ENCODE data around the gene NCOA7. TPM values are rescaled to one million over a fixed set of nuclear protein-coding genes. Genes with fewer than 3 reads are reported as not detected.
"Not testable (repeated sequence)": the region's sequence is repeated elsewhere in the genome, so short reads cannot be mapped to it uniquely, and the experiment has no call there.

NCOA7 gene
- total RNA-seq, 2 donors from 2014 or later: 26.5 to 30.0 TPM

DNA sequence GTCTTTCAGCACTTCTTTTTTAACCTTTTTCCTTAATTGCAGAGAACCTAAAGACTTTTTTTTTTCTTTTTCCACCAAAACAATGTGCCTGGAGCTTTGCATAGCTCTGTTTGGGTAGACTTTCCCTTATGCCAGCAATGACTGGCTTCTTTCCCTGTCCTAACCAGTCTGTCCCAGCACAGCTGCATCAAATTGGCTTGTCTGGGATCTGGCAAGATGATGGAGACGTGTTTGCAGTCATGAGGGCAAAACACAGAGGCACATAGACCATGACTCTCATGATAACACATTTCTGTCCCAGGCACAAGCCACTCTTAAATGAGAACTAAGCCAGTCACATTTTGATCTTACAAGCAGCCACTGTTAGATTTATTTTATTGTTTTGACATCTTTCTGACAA is 24.8 kb upstream of the NCOA7 start:
- TF ChIP-seq POLR2A (IDR thresholded peaks at IDR 0.05): no peak
- TF ChIP-seq, protein P1, sequence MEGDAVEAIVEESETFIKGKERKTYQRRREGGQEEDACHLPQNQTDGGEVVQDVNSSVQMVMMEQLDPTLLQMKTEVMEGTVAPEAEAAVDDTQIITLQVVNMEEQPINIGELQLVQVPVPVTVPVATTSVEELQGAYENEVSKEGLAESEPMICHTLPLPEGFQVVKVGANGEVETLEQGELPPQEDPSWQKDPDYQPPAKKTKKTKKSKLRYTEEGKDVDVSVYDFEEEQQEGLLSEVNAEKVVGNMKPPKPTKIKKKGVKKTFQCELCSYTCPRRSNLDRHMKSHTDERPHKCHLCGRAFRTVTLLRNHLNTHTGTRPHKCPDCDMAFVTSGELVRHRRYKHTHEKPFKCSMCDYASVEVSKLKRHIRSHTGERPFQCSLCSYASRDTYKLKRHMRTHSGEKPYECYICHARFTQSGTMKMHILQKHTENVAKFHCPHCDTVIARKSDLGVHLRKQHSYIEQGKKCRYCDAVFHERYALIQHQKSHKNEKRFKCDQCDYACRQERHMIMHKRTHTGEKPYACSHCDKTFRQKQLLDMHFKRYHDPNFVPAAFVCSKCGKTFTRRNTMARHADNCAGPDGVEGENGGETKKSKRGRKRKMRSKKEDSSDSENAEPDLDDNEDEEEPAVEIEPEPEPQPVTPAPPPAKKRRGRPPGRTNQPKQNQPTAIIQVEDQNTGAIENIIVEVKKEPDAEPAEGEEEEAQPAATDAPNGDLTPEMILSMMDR (IDR thresholded peaks at IDR 0.05): no peak
- 75 to 79% methylated on average over 1 of the region's 1 CpG for whole genome bisulfite sequencing, 2 donors
- ATAC-seq (no peak), DNase-seq (no peak)
- Histone ChIP-seq H3K36me3 (replicated peaks in 1 of 2; ENCODE audit: insufficient read depth in 1 of 2, low read depth in 2 of 2) (no peaks in the 10 kb centered on the region), H3K4me3 (no peak overlapping the region), H3K4me1 (no peaks in the 10 kb centered on the region), H3K27me3 (no peaks in the 10 kb centered on the region), H3K9me3 (no peaks in the 10 kb centered on the region), H3K27ac (no peak overlapping the region)
- intact Hi-C loops (cut with DNase I): loop anchor here (5.0 kb wide), 1 partner anchor 454 kb away; no protein-coding TSS in a partner anchor

DNA sequence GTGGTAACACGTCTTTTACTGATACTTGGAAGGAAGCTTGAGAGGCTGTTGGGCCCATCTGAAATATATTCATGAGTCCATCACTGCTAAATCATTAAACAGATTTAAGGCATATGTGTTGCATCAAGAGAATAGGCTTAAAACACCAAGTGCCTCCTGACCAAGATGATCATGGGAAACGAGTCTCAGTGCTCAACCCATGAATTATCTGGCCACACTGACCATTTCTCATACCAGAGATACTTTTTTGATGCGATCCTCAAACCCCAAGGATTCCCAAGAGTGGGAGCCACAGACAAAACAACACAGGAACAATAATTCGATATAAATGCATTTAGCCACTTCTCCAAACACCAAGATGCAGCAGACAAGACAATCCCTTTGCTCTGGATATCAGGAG is 24.1 kb upstream of the NCOA7 start:
- Histone ChIP-seq H3K9me3 (no peaks in the 10 kb centered on the region), H3K36me3 (replicated peaks in 1 of 2; ENCODE audit: insufficient read depth in 1 of 2, low read depth in 2 of 2) (no peaks in the 10 kb centered on the region), H3K27me3 (no peaks in the 10 kb centered on the region), H3K4me3 (no peak overlapping the region), H3K27ac (no peak overlapping the region), H3K4me1 (no peaks in the 10 kb centered on the region)
- intact Hi-C loops (cut with DNase I): loop anchor here (5.0 kb wide), 1 partner anchor 454 kb away; no protein-coding TSS in a partner anchor
- DNase-seq (no peak), ATAC-seq (no peak)
- WGBS, 2 donors: 74% methylated on average over 4 of the region's 4 CpGs
- TF ChIP-seq, protein P1 (IDR thresholded peaks at IDR 0.05): no peak
- TF ChIP-seq POLR2A (IDR thresholded peaks at IDR 0.05): no peak

DNA sequence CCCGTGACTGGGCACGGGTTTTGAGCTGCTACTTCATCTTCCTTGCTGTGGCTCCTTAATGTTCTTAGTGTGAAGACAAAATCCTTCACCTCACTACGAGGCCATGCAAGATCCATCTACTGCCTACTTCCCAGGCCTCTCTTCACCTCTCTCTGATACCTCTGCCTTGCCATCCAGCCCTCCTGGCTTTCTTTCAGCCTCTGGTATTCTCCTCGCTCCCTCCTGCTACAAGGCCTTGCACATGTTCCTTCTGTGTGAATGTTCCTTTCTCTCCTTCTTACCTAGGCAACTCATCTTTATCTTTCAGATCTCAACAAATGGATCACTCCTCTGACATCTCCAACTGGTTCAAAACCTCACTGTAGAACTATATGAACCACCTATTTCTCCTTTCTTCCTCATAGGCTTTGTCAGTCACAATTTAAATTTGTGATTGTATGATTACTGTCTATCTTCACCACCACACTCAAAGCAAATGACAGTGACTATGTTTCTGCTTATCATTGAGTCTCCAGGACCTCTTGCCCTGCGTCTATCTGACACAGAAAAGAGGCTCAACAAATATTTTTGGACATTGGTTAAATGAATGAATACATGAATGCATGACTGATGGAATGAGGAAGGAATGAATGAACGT is 21.5 kb upstream of the NCOA7 start:
- intact Hi-C loops (cut with DNase I): loop anchor here (5.0 kb wide), 1 partner anchor 457 kb away; no protein-coding TSS in a partner anchor
- 48 to 60% methylated on average over 6 of the region's 6 CpGs for WGBS, 2 donors
- H3K4me3 ChIP-seq: no peak overlapping the region
- no peak for ATAC-seq
- TF ChIP-seq, protein P1 (IDR thresholded peaks at IDR 0.05): no peak
- no peak for TF ChIP-seq POLR2A (IDR thresholded peaks at IDR 0.05)
- H3K4me1 ChIP-seq: no peaks in the 10 kb centered on the region
- H3K27me3 ChIP-seq: no peaks in the 10 kb centered on the region
- no peak for DNase-seq
- no peaks in the 10 kb centered on the region for H3K36me3 ChIP-seq (replicated peaks in 1 of 2; ENCODE audit: insufficient read depth in 1 of 2, low read depth in 2 of 2)
- no peaks in the 10 kb centered on the region for H3K9me3 ChIP-seq
- no peak overlapping the region for H3K27ac ChIP-seq

DNA sequence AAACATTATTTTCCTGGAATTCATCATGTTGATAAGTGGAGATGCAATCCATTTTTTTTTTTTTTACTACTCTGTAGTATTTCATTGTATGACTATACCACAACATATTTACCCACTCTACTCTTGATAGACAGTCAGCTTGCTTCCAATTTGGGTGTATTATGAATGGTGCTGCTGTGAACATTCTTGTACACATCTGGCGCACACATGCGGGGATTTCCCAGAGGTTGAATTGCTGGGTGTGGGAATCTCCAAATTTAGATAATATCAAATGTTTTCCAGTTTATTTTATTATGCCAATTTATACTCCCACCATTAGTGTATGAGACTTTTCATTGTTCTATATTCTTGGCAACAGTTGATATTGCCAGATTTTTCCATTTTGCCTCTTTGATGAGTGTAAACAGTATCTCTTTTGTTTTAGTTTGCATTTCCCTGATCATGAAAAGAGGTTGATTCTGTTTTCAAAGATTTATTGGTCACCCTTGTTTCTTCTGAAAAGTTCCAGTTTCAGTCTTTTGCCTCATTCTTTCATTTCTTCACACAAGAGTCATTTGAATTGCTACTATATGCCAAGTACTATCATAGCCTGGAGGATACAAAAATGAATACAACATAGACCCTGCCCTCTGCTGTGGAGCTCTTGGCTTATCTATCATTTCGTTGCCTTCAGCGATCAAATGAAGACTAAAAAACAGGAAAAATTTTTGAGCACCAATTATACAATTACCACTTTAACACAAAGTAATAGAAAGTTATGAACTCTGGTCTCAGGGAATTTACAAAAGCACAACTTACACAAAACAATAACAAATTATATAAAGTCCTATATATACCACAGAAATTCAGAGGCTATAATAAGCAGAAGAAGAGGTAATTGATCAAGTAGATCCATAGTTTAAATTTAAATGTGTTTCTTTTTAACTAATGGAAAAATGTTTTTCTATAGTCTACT is 17.1 kb upstream of the NCOA7 start:
- WGBS, 2 donors: 65 to 80% methylated on average over 4 of the region's 4 CpGs
- Histone ChIP-seq H3K27me3 (no peaks in the 10 kb centered on the region), H3K27ac (no peak overlapping the region), H3K36me3 (replicated peaks in 1 of 2; ENCODE audit: insufficient read depth in 1 of 2, low read depth in 2 of 2) (no peaks in the 10 kb centered on the region), H3K4me1 (no peaks in the 10 kb centered on the region), H3K4me3 (no peak overlapping the region), H3K9me3 (no peaks in the 10 kb centered on the region)
- ATAC-seq (no peak), DNase-seq (no peak)
- intact Hi-C loops (cut with DNase I): no loop called here
- TF ChIP-seq, protein P1 (IDR thresholded peaks at IDR 0.05): no peak

DNA sequence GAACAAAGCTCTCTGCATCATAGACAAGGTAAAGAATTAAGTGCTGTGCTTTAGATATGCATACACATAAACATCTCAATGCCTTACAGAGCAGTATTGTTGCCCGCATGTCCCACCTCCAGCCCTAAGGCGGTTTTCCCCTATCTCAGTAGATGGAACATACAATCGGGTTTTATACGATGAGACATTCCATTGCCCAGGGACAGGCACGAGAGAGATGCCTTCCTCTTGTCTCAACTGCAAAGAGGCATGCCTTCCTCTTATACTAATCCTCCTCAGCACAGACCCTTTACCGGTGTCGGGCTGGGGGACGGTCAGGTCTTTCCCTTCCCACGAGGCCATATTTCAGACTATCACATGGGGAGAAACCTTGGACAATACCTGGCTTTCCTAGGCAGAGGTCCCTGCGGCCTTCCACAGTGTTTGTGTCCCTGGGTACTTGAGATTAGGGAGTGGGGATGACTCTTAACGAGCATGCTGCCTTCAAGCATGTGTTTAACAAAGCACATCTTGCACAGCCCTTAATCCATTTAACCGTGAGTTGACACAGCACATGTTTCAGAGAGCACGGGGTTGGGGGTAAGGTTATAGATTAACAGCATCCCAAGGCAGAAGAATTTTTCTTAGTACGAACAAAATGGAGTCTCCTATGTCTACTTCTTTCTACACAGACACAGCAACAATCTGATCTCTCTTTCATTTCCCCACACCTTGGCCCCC is 14.5 kb upstream of the NCOA7 start:
- H3K4me3 ChIP-seq; H3K4me1 ChIP-seq; H3K9me3 ChIP-seq; H3K36me3 ChIP-seq (replicated peaks in 1 of 2; ENCODE audit: insufficient read depth in 1 of 2, low read depth in 2 of 2); ATAC-seq; intact Hi-C loops (cut with DNase I); H3K27ac ChIP-seq; H3K27me3 ChIP-seq; DNase-seq: not testable (repeated sequence)
- WGBS, 2 donors: 59 to 61% methylated on average over 13 to 14 of the region's 14 CpGs
